Measurements from ENCODE around the gene MGA.

MGA gene

DNA sequence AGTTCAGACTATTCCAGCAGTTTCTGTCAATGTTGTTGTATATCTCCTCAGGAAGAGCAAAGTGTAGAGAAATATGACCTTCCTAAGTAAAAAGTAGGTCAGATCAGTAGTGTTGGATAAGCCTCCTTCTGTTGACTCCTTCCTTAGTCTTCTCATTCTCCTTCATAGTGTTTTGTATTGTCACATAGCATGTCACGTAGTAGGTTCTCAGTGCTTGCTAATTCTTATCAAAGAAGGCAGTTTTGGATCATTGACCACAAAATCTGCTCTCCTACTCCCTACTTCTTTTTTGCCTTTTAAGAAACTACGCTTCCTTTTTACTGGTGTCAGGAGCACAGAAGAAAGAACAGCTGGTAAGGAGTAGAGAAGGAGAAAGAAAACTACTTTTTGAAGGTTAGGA lies 1.0 kb upstream of the MGA start:
- DNase-seq (ENCODE audit: low read depth), result no peak

DNA sequence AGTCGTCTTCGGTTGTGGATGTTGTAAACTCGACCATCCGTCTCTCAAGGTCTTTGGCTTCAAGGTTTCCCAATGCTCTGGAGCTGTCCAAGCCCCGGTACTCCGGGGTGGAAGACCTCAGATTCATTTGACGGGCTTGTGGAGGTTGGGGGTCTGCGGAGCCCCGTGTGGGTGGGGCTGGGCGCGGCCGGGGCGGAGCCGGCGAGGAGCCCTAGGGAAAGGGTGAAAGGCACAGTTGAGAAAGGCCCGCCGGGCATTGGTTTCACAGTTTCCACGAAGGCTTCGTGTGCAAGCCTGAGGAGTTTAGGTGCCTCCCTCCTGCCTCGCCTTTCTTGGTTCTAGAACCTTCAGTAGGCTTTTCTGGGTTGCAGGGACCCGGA lies 360 bp upstream of the MGA start:
- DNase-seq (ENCODE audit: low read depth), result no peak

DNA sequence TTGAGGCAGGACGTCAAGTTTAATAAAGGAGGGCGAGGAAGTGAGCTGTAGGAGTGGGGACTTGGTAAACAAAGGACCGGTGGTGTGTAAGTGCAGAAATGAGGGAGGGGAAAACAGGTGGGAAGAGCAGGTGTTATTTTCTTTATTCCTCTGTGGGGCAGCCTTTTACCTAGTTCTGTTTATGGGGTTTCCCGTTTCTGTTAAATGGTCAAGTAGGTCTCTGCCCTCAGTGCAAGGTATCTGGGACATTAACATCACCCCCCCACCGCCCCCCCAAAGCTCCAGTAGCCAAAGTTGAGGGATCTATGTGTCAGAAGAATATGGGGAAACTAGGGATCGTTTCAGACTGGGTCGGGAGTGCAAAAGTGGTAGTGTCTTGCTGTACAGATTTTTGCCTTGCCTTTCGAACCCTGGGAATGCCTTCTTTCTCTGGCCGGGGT lies 893 bp downstream of the MGA start:
- DNase-seq (ENCODE audit: low read depth), result no peak

DNA sequence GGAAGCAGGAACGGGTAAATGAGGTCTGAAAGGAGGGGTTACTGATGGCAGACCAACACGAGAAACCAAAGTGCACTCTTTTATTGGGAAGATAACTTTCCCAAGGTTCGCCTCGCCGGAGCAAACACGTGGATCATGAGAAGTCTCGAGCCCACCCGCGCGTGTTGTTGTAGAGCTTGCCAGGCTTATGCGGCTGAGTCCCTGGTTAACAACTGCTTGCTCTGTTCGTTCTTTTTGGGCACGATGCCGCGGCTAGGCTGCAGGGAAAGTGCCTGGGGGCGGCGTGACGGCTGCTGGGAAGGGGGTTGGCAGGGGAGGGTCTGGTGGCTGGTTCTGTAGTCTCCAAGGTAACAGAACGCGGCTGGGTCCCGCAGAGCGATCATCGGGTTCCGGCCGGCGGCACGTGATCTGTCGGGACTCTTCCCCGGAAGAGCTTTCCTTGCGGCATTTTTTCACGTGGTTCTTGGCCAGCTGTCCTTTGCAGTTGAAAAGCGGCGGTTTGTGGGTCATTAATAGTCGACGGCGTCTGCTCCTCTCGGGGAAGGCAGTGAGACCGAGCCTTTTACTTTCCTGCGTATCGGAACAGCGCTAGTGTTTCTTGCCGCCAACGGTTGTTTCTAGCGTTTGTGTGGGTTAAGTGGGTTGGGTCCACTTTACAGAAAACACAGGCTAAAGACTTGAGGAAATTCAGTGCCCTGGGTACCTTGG lies 1.5 kb downstream of the MGA start:
- peak; percentile 54 for DNase-seq (ENCODE audit: low read depth)

DNA sequence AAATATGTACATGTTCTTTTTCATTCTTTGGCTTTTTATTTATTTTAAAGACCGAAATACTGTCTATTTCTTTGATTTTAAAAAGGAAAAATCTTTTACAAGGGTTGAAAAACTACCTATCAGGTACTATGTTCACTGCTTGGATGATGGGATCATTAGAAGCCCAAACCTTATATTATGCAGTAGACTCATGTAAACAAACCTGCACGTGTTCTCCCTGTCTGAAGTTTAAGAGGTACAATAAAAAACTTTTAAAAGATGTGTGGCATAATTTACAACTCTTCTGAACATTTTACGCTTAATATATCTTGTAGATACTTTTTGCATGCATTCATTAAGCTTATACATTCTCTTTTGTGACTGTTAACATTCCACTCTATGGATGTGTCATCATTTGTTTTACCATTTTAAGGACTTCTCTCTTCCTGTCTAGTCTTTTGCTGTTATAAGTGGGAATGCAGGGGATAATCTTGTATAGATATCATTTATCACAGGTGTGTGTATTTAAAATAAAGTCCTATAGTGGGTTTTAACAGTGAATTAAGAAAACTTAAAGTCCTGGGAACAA lies 6.2 kb downstream of the MGA start:
- no peak for DNase-seq (ENCODE audit: low read depth)

DNA sequence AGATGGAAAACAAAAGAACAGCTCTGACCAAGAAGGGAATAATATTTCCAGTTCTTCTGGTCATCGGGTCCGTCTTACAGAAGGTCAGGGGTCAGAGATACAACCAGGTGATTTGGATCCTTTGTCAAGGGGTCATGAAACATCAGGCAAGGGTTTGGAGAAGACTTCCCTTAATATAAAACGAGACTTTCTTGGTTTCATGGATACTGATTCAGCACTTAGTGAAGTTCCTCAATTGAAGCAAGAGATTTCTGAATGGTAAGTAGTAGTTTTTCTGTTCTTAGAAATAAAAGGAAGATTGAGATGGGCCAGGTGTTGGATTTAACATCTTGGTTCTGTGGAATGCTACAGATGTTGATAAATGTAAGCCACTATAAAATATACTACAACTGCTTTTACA lies 9.5 kb downstream of the MGA start:
- no peak for DNase-seq (ENCODE audit: low read depth)

DNA sequence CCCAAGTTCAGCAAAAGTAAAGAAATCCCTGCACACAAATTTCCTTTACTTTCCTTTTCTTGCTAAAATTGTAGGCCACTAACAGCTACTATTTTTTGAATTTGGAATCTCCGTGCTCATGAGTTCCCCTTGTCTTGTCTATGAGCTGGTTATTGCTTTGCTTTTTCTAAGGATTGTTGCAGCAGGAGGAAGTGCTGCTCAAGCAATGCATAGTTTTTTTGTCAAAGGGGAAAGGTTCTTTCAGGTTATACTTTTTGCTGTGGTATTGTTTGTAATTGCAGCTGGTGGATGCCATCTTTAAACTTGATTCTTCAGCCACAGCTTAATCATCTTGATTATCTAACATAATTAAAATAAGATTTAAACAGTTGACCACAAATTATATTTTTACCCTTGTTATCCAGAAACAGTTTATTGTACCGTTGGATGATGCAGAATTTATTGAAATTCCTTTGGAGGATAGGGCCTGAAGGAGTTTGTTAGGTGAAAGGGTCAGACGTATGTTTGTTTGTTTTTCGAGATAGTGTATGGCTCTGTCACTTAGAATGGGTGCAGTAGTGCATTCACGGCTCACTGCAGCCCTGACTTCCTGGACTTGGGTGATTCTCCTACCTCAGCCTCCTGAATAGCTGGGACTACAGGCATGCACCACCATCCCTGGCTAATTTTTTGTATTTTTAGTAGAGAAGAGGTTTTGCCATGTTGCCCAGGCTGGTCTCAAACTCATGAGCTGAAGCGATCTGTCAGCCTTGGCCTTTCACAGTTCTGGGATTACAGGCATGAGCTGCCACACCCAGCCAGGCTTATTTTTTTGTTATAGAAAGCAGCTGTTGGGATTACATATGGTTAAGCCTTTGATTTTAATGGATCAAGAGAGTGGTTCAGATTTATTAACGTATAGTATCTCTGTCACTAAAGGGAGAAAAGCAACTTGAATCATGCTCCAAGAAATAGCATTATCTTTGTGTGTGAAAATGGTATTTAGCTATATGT lies 11.7 kb downstream of the MGA start:
- DNase-seq (ENCODE audit: low read depth), result no peak

DNA sequence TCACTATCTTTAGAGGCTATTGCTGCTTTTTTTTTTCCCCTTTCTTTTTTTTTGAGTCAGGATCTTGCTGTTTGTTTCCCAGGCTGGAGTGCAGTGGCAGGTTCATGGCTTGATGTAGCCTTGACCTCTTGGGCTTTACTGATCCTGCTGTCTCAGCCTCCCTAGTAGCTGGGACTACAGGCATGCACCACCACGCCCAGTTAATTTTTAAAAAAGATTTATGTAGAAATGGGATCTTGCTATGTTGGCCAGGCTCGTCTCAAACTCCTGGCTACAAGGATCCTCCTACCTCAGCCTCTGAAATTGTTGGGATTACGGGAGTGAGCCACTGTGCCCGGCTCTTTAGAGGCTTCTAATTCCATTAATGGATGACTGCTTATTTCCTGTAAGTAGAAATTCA lies 15.1 kb downstream of the MGA start:
- DNase-seq (ENCODE audit: low read depth), result no peak

DNA sequence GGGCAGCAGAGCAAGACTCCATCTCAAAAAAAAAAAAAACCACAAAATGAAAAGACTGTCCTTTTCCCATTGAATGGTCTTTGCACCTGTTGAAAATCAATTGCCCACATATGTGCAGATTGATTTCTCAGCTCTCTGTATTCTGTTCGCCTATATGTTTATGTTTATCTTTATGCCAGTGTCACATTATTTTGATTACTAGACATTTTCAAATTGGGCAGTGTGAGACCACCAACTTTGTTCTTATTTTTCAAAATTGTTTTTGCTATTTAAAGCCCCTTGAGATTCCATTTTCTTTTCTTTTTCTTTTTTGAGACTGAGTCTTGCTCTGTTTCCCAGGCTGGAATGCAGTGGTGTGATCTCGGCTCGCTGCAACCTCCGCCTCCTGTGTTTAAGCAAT lies 18.5 kb downstream of the MGA start:
- no peak for DNase-seq (ENCODE audit: low read depth)

DNA sequence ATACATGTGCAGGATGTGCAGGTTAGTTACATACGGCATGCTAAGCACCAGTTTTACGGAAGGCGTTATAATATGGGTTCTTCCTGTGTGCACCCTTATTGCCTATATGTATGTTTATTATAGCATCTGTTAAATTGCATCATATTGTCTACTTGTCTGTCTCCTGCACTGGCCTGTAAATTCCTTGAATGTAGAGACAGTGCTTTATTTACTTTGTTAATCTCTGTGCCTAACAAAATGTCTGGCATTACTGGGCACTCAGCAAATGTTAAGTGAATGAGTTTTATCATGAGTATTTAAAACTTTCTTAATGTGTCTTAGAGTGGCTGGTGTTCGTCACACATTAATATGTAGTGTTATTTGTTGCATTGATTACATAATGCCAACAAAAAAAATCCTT lies 23.8 kb downstream of the MGA start:
- no peak for DNase-seq (ENCODE audit: low read depth)

DNA sequence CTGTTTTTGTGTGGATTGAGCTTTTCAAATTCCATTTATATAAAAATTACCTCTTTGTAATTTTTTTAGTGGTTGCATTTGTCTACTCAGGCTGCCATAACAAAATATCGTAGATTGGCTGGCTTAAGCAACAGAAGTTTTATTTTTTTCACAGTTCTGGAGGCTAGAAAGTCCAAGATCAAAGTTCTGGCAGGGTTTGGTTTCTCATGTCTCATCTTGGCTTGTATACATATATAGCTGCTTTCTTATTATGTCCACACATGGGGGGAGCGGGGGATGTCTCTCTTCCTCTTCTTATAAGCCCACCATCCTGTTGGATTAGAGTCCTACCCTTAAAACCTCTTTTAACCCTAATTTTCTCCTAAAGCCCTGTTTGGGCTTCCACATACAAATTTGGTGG lies 28.5 kb downstream of the MGA start:
- no peak for DNase-seq (ENCODE audit: low read depth)

DNA sequence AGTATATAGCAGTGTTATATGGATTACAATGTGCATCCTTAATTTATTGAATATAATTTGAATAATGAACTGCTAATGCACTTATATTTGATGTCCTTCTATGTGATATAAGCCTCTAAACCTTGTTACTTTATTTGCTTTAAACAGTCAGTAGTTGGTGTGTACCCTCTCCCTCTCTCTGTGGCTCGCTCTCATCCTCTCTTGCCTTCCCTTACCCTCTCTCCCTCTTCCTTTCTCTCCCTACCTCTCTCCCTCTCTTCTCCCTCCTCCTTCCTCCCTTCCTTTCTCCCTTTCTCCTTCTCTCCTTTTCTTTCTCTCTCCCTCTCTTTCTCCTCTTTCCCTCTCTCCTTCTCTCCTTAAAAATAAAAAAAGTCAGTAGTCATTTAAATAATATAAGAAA lies 28.9 kb downstream of the MGA start:
- no peak for DNase-seq (ENCODE audit: low read depth)

DNA sequence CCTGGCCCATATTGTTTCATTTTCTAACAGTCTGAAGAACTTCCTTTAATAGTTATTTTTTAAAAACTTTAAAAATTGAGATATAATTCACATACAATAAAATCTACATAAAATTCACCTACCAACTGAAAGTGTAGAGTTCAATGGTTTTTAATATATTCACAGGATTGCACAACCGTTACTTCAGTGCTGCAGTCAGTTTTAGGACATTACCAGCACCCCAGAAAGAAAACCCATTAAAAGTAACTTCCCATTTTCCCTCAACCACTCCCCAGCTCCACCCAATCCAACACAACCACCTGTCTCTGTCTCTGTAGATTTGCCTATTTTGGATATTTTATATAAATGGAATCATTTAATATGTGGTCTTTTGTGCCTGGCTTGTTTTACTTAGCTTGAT lies 29.6 kb downstream of the MGA start:
- DNase-seq (ENCODE audit: low read depth), result no peak

DNA sequence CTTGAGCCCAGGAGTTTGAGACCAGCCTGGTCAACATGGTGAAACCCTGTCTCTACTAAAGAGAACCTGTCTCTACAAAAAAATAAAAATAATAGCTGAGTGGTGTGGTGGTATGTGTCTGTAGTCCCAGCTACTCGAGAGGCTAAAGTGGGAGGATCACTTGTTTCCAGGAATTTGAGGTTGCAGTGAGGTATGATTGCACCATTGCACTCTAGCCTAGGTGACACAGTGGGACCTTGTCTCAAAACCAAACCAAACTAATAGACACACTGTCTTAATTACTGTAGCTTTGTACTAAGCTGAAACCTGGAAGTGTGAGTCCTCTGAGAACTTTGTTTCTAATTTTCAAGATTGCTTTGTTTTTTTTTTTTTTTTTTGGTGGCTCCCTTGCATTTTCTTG lies 30.4 kb downstream of the MGA start:
- DNase-seq (ENCODE audit: low read depth), result no peak

DNA sequence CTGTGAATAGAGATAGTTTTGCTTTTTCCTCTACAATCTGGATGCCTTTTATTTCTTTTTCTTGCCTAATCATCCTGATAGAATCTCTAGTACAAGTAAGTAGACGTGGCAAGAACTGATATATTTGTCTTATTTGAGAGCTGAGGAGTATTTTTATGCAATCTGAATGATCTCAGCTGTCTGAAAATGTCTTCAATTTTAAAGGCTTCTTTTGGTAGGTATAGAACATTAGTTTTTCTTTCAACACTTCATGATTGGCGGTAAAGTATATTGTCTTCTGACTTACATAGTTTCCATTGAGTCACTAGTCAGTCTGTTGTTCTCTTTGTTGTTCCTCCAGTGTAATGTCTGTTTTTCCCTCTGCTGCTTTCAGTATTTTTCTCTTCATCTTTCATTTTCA lies 31.3 kb downstream of the MGA start:
- DNase-seq (ENCODE audit: low read depth), result no peak

DNA sequence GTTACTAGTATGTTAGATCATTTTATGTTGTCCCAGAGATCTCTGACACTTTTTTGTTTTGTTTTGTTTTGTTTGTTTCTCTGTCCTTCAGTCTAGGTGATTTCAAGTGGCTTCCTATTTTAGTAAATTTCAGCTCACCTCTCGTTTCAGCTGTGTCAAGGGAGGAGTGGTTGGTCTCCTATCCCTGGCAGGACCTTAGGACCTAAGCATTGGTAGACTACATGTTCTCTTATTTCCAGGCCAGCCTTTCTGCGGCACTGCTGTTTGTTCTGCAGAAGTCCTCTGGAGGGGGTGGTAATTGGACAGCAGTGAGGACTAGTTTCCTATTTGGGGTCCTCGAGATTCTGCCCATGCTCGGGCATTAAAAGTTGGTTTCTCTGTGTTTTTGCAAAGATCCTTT lies 31.8 kb downstream of the MGA start:
- DNase-seq (ENCODE audit: low read depth), result no peak

DNA sequence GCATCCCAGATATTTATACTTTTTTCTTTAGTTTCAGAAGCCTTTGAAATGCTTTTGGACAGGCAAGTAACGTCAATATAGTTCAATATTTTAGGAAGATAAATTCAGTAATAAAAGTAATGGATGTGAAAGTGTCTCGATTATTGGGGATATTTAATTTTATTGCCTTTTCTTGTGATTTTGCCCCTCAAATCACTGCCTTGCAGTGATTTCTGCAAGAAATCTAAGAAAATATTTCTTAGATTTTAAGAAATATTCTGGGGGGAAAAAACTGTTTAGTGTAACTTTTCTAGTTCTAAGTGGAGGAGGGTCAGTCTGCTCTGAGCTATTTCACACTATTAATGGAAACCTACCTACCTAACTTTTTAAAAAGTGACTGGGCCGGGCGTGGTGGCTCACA lies 33.6 kb downstream of the MGA start:
- no peak for DNase-seq (ENCODE audit: low read depth)

DNA sequence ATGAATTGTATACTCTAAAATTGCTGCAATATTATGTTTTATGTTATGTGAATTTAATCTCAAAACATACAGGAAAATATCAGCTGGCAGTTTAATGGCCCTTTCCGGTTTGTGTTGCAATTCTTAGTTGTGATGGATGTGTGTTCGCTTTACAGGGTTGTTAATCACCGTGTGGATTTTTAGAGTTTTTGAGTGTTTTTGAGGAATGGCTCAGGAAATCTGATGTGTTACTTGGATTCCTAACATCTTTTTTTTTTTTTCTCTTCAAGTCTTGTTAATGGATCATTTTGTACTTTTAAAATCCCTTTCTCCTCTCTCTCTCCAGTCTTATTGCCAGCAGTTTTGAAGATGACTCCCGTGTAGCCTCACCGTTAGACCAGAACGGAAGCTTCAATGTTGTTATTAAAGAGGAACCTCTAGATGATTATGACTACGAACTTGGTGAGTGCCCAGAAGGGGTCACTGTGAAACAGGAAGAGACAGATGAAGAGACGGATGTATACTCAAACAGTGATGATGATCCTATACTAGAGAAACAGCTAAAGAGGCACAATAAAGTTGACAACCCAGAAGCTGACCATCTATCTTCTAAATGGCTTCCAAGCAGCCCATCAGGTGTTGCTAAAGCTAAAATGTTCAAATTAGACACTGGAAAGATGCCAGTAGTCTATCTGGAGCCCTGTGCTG lies 35.7 kb downstream of the MGA start:
- DNase-seq (ENCODE audit: low read depth), result no peak

DNA sequence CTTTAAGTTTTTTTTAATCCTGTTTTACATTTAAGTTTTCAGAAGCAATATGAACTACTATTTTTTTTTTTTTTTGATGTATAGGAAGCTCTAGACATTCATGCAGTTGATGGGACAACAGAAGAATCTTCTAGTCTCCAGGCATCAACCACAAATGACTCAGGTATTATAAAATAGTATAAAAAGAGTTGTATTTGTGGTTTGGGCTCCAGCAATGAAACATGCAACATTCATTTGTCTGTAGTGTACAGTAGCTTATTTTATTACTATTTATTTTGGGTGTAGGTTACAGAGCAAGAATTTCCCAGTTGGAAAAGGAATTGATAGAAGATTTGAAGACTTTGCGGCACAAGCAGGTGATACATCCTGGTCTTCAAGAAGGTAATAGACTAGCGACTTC lies 38.6 kb downstream of the MGA start:
- no peak for DNase-seq (ENCODE audit: low read depth)

DNA sequence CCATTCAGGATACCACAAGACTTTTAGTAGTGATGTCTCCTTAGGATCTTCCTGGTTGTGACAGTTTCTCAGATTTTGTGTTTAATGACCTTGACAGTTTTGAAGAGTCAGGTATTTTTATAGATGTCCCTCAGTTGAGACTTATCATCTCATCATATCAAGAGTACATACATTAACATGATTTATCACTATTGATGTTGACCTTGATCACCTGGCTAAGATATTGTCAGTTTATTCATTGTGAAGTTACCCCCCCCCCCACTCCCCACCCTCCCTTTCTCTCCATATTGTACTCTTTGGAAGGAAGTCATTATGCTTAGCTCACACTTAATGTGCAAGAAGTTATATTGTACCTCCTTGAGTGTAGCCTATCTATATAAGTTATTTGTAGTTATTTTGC lies 42.9 kb downstream of the MGA start:
- no peak for DNase-seq (ENCODE audit: low read depth)

DNA sequence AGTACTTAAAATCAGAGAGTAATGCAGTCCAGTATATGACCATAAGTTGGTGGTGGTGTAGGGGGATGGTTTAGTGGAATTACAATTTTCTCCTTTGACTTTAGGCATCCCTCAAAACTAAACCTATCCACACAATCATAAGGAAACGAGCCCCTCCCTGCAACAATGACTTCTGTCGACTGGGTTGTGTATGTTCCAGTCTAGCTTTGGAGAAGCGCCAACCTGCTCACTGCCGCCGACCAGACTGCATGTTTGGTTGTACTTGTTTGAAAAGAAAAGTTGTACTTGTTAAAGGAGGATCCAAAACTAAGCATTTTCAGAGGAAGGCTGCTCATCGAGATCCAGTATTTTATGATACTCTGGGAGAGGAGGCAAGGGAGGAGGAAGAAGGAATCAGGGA lies 52.8 kb downstream of the MGA start:
- DNase-seq (ENCODE audit: low read depth), result no peak

DNA sequence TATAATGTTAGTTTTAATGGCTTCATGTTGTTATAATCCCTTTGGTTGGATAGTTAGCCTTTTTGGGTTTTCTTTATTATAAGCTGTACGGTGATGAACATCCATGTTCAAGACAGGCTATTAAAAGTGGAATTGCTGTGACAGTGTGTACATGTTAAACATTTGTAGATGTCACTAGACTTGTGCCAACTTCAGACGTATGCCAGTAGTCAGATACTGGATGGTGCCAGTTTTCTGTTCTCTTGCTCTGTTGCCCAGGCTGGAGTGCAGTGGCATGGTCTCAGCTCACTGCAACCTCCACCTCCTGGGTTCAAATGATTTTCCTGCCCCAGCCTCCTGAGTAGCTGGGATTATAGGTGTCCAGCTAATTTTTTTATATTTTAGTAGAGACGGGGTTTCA lies 54.1 kb downstream of the MGA start:
- no peak for DNase-seq (ENCODE audit: low read depth)

DNA sequence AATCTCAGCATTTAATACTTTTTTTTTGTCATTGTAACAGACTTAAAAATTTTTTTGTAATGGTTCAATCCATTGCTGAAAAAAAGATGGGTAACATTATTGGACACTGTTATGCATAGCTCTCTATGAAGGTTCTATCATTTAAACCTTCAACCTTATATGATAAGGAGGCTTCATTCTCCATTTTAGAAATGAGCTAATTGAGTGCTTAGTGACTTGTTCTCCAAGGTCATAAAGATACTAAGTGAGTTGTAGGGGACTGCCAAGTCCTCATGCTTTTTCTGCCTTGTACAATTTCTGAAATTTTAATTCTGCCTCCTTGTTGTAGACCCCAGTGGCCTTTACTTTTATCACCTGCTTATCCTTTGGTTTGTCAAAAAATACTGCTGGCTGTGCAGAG lies 56.7 kb downstream of the MGA start:
- no peak for DNase-seq (ENCODE audit: low read depth)

Measured in stimulated activated CD8-positive, alpha-beta memory T cell treated with anti-CD3 and anti-CD28 coated beads, Interleukin-12 subunit alpha, Interleukin-12 subunit beta, amount 100 ng/mL, for 4 hours (primary cell).